GM19099 (cell line): ENCODE data around the gene CADM1.

Experiments
- POLR2A ChIP-seq: IDR thresholded peaks from 3 replicates; pipeline ENCODE4 v1.6.1; 2011; ENCODE audit warnings: low read depth; ENCODE audit not compliant: insufficient read length; ENCODE audit errors: extremely low read depth

CADM1 gene

DNA sequence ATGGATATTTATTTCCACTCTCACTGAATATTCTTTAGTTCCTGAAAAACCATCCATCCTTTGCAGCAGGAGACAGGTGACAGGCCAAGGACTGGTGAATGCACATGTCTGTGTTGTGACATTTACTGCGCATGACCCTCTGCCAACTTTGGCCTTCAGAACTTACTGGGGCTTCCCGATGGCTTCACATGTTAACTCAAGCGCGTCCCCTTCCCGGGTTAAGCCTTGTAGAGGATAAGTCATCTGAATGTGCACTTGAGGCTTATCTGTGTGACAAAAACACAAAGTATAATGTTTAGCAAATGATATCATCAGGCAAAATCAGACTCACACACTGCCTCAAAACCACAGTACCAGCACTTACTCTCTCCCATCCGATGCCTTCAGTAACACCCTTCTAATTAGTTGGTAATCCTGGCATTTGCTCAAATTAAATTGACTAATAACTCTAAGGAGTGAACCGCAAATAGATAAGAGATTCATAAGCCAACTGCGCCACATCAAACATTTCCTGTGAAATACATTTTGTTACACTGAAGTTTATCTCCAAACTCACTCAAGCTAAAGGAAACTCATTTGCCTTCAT is 286.4 kb downstream of the CADM1 start:
- no peak for TF ChIP-seq POLR2A

DNA sequence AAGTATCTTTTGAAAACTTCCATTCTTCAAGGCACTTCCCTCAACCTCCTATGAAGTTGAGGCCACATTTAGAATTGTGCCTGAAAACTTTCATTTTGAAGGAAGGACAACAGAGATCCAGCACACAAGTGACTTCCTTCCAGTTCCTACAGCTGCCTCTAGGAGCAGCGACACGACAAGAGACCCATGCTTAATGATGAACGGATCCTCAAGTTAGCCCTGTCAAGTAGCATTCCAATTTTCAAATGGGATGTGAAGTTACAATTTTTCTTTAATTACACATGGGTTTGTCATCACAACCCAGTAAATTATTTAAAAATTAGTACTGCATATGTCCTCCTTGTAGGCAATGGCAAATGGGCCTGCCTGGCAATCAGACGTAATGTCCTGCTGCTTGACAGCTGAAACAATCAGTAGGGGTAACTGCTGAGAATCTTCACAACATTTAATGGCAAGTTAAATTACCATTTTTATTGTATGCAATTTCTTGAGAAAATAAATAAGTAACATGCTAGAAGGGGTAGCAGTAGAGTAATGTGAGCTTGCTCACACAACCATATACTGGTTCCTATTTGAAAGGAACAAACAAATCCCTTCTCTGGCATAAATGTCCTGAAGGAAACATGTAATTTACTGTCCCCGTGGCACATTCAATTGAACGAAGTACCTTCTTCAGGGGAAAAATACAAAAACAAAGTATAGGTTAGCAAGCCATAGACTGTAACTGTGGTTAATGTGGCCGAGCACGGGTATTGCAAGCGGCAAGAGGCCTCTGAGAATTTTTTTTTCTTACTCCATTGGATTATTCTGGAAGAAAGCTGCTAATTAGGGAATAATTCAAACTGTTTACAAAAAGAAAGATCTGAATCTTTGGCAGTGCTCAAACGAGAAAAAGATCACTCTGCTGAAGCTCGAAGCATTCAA is 288.3 kb downstream of the CADM1 start:
- TF ChIP-seq POLR2A: no peak

DNA sequence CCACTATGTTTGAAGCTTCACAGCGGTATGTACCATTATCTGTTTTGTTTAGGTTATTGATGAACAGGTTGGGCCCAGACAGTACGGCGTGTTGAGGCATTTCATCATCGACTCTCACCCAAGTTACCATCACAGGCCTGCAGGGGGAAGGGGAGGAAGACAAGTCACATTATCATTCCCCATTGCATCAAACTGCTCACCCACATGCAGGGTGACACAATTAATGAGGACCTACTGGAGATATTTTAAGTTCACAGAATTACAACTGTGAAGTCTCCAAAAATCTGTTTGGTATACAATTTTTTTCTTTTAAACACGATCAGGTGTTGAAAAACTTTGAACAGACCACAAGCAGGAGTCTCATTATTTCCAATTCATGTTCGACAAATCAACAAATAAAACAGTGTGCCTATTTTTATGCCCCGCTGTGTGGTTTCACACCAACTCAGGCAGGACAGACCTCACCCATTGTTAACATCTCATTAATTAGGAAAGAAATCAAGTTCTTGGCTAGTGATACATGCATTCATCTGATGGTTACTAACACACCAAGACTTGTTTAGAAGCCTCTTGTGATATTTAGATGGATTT is 289.5 kb downstream of the CADM1 start:
- TF ChIP-seq POLR2A: no peak

DNA sequence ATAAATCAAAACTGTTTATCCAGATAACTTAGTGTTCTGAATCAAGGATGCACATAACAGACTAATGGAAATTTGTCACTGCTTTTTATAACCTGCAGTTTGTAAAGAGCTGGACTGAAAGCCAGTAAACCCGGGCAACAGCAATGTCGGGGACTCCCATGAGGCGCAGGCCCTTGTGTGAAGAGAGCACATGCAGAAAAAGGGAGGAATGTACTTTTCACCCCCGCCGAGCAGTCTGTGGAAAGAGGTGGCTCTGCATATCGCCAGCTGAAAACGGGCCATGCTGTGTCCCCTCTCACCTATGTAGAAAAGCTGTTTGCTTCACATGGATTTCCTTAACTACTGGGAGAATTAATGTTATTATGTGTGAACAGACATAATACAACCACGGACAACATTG is 291.2 kb downstream of the CADM1 start:
- no peak for TF ChIP-seq POLR2A

DNA sequence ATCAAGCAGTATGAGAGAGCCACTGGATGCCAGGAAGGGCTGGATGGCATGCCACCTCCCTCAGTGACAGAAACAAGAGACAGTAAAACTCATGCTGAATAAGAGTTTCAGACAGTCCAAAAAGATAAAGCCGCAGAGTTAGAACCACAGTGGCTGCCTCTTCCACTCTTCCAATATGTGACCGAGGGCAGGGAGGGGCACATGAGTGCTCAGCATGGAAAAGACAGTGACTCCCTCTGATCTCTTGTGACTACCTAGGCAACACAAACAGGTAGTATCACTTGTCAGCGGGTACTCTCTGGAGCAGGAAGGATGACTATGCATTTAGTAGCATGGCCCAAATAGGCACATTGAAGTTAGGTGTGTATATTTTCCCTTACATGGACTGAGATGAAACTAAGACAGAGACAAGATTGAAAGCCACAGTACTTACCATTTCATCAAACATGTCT is 295.4 kb downstream of the CADM1 start:
- no peak for TF ChIP-seq POLR2A

DNA sequence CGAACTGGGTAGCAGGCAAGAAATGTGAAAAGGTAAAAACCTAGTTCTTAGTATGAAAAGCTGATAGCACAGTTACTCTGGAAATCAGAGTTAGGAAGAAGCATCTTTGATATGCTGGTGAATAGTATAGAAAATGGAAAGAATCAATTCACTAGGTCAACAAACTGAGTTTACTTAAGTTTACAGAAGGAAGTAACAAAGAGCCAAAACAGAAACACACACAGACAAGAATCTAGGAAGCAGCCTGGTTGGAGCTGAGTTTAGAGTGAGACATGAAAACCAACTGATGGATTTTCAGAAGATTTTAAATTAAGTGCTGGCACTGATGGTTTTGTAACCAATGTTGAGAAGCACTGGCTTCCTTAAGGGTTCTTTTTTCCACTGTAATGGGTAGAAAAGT is 296.3 kb downstream of the CADM1 start:
- no peak for TF ChIP-seq POLR2A

DNA sequence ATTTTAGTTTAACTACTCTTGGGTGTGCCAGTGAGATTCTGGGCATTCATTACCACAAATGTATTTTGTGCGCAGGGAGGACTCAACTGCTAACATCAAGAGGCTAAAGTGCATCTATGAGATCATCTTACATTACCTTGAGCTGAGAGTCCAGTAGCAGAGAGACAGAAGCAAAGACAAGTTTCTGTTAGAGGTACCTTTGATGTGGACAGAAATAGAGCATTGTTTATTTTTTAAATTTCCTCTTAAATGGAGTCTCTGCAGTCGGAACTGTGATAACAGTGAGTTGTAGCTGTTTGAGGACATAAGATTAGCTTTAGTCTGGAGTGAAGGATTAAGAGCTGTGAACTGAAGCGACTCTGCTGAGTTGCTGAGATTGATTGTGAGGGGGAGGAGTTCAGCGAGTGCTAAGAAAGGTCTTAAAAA is 297.0 kb downstream of the CADM1 start:
- TF ChIP-seq POLR2A: no peak

DNA sequence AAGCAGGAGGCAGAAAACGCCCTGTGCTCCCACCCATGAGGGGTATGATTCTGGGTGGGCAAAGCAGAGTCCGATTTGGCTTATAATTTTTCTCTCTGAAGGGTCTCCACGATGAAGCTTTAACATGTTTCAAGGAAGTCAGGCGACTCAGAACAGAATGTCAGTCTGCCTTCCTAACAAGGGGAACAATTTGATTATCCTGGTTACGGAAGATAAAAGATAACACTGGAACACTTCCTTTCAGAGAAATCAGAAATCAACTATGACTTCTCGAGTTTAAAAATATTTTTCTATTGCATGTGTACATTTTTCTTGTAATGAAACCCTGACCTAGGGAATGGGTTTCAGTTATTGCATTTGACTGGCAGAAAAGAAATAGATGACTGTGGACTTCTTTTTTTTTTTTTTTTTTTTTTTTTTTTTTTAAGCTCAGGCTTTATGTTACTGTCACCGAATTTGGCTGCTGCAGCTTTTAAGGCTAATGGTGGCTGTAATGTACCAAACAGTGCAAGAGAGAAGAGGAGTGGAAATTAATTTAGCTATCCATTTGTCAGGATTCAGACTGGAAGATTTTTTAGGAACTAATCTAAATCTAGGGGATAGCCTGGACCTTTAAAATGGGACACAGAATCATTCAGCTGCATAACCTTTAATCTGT is 297.7 kb downstream of the CADM1 start:
- no peak for TF ChIP-seq POLR2A

DNA sequence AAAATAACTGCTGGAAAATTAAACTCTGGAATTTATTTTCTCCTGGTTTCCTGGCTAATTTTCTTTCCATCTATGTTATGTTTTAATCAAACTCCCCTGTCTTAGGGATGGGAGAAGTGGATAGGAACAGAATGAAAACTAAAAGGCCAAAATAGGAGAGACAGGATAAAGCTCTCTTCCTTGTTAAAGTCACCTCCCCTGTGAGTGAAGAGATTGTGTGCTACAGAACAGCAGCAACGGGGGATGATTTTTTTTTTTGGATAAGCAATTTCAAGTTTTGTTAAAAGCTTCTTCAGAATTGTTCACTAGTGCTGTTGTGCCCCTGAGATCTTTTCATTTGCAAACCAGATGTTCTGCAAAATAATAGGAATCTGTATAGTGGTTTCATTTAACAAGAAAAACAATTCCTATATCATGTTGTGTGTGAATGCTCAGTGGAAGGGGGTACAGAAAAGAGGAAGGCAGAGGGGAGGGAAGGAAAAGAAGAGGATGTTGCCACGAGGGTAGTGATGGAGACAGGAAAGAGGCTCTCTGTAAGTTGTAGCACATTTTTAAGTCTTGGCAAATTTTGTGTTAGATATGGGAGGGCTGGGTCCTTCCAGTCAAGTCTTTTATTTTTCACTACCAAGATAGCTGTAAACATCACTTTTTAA is 301.2 kb downstream of the CADM1 start:
- TF ChIP-seq POLR2A: no peak

DNA sequence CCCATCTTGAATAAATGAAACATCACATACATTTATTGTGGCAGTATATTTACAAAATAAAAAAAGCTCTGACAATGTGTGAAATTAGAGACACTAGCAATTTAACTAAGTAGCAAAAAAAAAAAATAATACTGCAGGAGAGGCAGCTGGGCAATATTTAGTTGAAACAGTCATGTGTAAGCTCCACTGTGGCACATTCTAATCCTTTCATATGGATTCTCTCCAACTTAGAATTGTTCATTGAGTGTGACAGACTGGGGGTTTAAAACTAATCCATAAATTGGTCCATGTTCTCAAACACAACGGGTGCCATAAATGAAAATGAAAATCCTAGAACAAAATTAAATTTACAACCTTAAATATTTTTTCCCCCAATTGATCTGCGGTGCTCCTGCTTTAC is 302.1 kb downstream of the CADM1 start:
- TF ChIP-seq POLR2A: no peak

DNA sequence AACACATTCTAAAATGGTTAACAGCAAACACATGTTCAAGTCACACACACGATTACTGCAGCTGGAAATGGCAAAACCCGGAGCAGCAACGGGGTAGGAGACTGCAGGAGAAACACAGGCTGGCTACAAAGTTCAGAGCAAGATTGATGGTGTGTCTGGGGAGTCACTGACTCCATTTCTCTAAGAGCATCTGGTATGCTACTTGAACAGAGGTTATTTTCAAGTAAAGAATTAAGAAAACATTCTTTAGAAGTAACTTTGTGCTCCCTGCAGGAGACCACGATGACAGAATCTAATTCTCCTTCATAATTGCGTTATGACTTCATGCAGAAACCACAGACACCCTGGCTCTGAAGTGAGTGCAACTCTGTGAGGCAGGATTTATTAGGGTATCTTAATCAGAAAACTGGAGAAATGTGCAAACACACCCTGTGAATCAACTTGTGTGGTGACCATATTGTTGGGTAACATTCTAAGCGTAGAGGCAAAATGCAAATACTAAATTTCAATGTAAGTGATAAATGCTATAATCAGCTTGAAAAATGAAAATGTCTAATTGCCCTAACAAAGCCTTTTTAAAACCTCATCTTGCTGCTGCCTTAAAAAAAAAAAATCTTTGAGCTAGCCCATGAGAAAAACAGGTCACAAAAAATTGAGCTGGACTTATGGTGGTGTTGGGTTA is 303.0 kb downstream of the CADM1 start:
- no peak for TF ChIP-seq POLR2A

DNA sequence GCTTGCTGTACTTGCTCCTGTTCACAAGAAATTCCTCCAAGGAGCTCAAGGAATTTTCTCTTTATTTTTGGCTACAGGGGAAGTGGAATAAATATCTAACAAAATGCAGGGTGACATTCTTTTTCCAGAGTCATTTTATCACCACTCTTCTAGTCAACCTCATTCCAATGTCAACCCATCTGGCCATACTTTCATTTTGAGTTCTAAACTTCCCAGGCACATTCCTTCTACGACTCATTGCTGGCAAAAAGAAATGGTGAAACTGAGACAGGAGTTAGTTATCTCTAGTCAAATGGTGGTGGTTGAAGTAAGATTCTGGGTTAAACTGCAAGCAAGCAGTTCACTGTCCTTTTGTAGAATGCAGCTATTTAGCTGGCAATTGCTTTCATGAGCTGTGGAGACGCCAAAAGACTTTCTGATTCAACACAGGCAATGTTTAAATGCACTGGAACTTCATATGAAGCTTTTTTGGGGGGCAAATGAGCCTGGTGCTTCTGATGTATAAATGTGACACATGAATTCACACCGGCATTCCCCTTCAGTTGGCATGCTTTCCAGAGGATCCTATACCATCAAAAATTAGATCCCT is 304.6 kb downstream of the CADM1 start:
- no peak for TF ChIP-seq POLR2A

DNA sequence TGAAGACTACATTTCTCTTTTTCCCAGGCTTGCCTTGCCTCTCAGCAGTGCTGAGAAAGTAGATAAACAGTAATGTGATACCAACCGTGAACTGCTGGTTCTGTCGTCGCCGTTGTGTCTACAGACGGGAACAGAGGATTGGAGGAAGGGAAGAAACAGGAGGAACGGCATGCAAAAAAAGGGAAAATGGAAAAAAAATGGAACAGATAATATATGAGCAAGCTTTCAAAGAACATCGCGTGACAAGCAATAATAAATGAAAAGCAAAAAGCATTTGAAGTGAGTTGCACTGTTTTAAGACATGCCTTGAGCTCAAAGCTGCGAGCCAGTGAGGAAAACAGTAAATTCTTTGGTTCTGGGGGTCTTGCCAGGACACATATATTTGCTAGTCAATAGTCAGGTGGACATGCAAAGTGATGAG is 305.9 kb downstream of the CADM1 start:
- no peak for TF ChIP-seq POLR2A

DNA sequence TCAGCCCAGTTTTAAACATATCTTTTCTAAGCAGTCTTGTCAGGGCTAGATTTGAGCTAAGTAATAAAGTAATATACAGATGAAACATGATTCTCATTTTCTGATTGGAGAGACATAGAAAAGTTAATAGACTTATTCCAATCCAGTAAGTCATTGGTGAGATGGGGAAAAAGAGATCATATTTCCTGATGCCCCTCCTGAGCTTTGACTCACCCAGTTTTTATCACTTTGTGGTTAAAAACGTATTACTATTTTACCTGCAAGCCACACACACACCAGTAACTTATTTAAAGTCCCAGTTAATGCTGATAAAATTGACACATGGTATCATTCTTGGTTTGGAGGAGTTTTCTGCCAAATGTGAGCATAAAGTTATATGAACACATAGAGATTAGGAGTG is 306.8 kb downstream of the CADM1 start:
- no peak for TF ChIP-seq POLR2A
